GM18858 (cell line): ENCODE results near the gene GRK5.

Experiments
- ATAC-seq: cut with Tn5 transposase; IDR thresholded peaks from one replicate; pipeline ENCODE4 v1.9.1; 2021; ENCODE audit not compliant: unreplicated experiment

Gene GRK5

GRCh38 chr10:119470920-119471702 lies 263.7 kb downstream of the GRK5 start:
- ATAC-seq = no peak

- ATAC-seq = no peak
These were observed 266.4 kb downstream of the GRK5 start for GRCh38 chr10:119473771-119474170.

GRCh38 chr10:119474606-119475005 lies 267.2 kb downstream of the GRK5 start:
- ATAC-seq = no peak

GRCh38 chr10:119477444-119477843 lies 270.1 kb downstream of the GRK5 start:
- peak; percentile 39 for ATAC-seq

GRCh38 chr10:119478111-119478802 lies 270.9 kb downstream of the GRK5 start:
- peak; percentile 80 for ATAC-seq

GRCh38 chr10:119478811-119479341 lies 271.5 kb downstream of the GRK5 start:
- no peak for ATAC-seq

- ATAC-seq = no peak
These were observed 272.2 kb downstream of the GRK5 start for GRCh38 chr10:119479532-119479931.

GRCh38 chr10:119480667-119481066 lies 273.3 kb downstream of the GRK5 start:
- ATAC-seq = no peak

GRCh38 chr10:119481781-119482426 lies 274.5 kb downstream of the GRK5 start:
- no peak for ATAC-seq

GRCh38 chr10:119483001-119483400 lies 275.6 kb downstream of the GRK5 start:
- no peak for ATAC-seq

GRCh38 chr10:119483839-119484238 lies 276.5 kb downstream of the GRK5 start:
- ATAC-seq = no peak

GRCh38 chr10:119488675-119489074 lies 281.3 kb downstream of the GRK5 start:
- no peak for ATAC-seq

GRCh38 chr10:119489991-119490326 lies 282.6 kb downstream of the GRK5 start:
- ATAC-seq = no peak

- no peak for ATAC-seq
These were observed 284.8 kb downstream of the GRK5 start for GRCh38 chr10:119491966-119492757.

- ATAC-seq = no peak
These were observed 285.8 kb downstream of the GRK5 start for GRCh38 chr10:119493155-119493554.

- no peak for ATAC-seq
These were observed 287.1 kb downstream of the GRK5 start for GRCh38 chr10:119494236-119495020.

- no peak for ATAC-seq
These were observed 287.7 kb downstream of the GRK5 start for GRCh38 chr10:119495021-119495505.

- no peak for ATAC-seq
These were observed 288.2 kb downstream of the GRK5 start for GRCh38 chr10:119495545-119495944.

- ATAC-seq = peak; percentile 79
These were observed 288.9 kb downstream of the GRK5 start for GRCh38 chr10:119496273-119496672.

GRCh38 chr10:119497243-119497642 lies 289.9 kb downstream of the GRK5 start:
- ATAC-seq = no peak
